Measurements from ENCODE around the gene GALR2. TPM values are rescaled to one million over a fixed set of nuclear protein-coding genes. Genes with fewer than 3 reads are reported as not detected.

Gene GALR2
- total and polyA plus RNA-seq, 9 of the 15 experiments (the other 6 are each of a cell fraction or from before 2014, with no cell fraction given): 0.34 TPM; not detected in 8

- in situ Hi-C loops (cut with MboI): no loop called here
- peaks cover 74% of the 10 kb centered on the region; the same call in 2 of the 3 replicates for H3K36me3 ChIP-seq (ENCODE audit: control insufficient read depth, insufficient read depth, low read length)
- 89% methylated on average over 10 of the region's 13 CpGs for WGBS (ENCODE audit: insufficient coverage, low coverage, missing lambda C conversion rate)
- no peaks in the 10 kb centered on the region for H3K79me2 ChIP-seq (ENCODE audit: control insufficient read depth, insufficient read depth, low read length)
- POLR2A ChIA-PET: interaction anchor here (1.2 to 1.4 kb wide), 3 partner anchors 8 to 13 kb away, joined by 4 read pairs; partner anchors contain the start of gene SRP68
- H3K27ac ChIP-seq (ENCODE audit: extremely low read depth, low read depth, low read length): no peak overlapping the region
- no peak overlapping the region for H2AFZ ChIP-seq (ENCODE audit: low read depth, low read length)
- no peak overlapping the region for H3K4me2 ChIP-seq (ENCODE audit: insufficient read depth, low read length)
- no peaks in the 10 kb centered on the region for H3K9me1 ChIP-seq (ENCODE audit: control insufficient read depth, insufficient read depth, low read length)
- FAIRE-seq: no peak
- no peak for ATAC-seq
- no TSS peak for BruUV-seq (replicated peaks)
- intact Hi-C loops (cut with micrococcal nuclease): no loop called here
- no peak overlapping the region for H3K4me3 ChIP-seq
- no peak for TF ChIP-seq ZBTB49 (CRISPR knock-in tag; IDR thresholded peaks at IDR 0.05; ENCODE audit: borderline replicate concordance)
- 0 out of 2 replicates have a peak, but pooled peaks have one; percentile 14 for TF ChIP-seq POLR2G (IDR thresholded peaks at IDR 0.05; ENCODE audit: low read depth, low read length)
- no peak for TF ChIP-seq OTX1 (CRISPR knock-in tag; IDR thresholded peaks at IDR 0.05)
- TF ChIP-seq MCM5 (IDR thresholded peaks at IDR 0.05; ENCODE audit: low read depth): no peak
- TF ChIP-seq ZNF717 (CRISPR knock-in tag; IDR thresholded peaks at IDR 0.05): no peak
- TF ChIP-seq JUN (IDR thresholded peaks at IDR 0.05; ENCODE audit: borderline replicate concordance, low read depth, low read length): no peak
- no peak for TF ChIP-seq JUN (CRISPR knock-in tag; IDR thresholded peaks at IDR 0.05; ENCODE audit: borderline replicate concordance)
- DNase-seq (ENCODE audit: extremely low read depth in 1 of 4, low spot score in 3 of 4): no peak
- peaks cover 0 to 21% of the 10 kb centered on the region in 2 experiments; a peak in 1 of 5 replicates for H3K4me1 ChIP-seq (replicated peaks in 1 of 2; ENCODE audit: control insufficient read depth in 2 of 2, insufficient read depth in 2 of 2, low read length in 2 of 2)
- no peaks in the 10 kb centered on the region for H3K27me3 ChIP-seq (ENCODE audit: control insufficient read depth in 2 of 2, insufficient read depth in 2 of 2, low read length in 2 of 2)
- 0 out of 2 replicates have a peak, but pooled peaks cover 5% of the 10 kb centered on the region for H4K20me1 ChIP-seq (replicated peaks; ENCODE audit: control insufficient read depth, insufficient read depth, low read length)
- CTCF ChIA-PET (ENCODE audit: low intra/inter-chr PET ratio): no interaction called here
- no peaks in the 10 kb centered on the region for H3K9me3 ChIP-seq (replicated peaks; ENCODE audit: control insufficient read depth, insufficient read depth, low read depth, low read length)
- peak overlapping the region in 1 of 2 experiments; percentile 43; a peak in 1 of 4 replicates for H3K9ac ChIP-seq (ENCODE audit: insufficient read depth in 1 of 2, low read depth in 2 of 2, low read length in 2 of 2)
Observed at GRCh38 chr17:76085731-76086366, 11.3 kb downstream of the GALR2 start.

All from K562 (cell line).